Stimulated activated CD4-positive, alpha-beta T cell treated with anti-CD3 and anti-CD28 coated beads, Interleukin-2, amount 100 ng/mL, for 48 hours (primary cell): ENCODE measurements around the gene TRPM3.
"Not testable (repeated sequence)": the region's sequence is repeated elsewhere in the genome, so short reads cannot be mapped to it uniquely, and the experiment has no call there.

Source experiments
- DNase-seq, 2 donors: peaks; one replicate each; pipeline ENCODE4 v3.0.0-alpha.2; 2020

TRPM3 gene

GRCh38 chr9:70639853-70640814 is 481.3 kb downstream of the TRPM3 start:
- no peak for DNase-seq

GRCh38 chr9:70635790-70636189 is 485.6 kb downstream of the TRPM3 start:
- DNase-seq = no peak

GRCh38 chr9:70634696-70635095 is 486.7 kb downstream of the TRPM3 start:
- DNase-seq = no peak

GRCh38 chr9:70630971-70631370 is 490.4 kb downstream of the TRPM3 start:
- DNase-seq = no peak

GRCh38 chr9:70629080-70629685 is 492.2 kb downstream of the TRPM3 start:
- not testable (repeated sequence) for DNase-seq

GRCh38 chr9:70625078-70625477 is 496.3 kb downstream of the TRPM3 start:
- no peak for DNase-seq

GRCh38 chr9:70618784-70619183 is 502.6 kb downstream of the TRPM3 start:
- DNase-seq = no peak

- no peak for DNase-seq
Observed at GRCh38 chr9:70617033-70617828, 504.2 kb downstream of the TRPM3 start.

- no peak for DNase-seq
Observed at GRCh38 chr9:70616228-70616990, 505.0 kb downstream of the TRPM3 start.

- DNase-seq = no peak
Observed at GRCh38 chr9:70615464-70616138, 505.8 kb downstream of the TRPM3 start.

GRCh38 chr9:70614786-70615463 is 506.5 kb downstream of the TRPM3 start:
- DNase-seq = no peak

- DNase-seq = no peak
Observed at GRCh38 chr9:70613024-70613768, 508.2 kb downstream of the TRPM3 start.

GRCh38 chr9:70610287-70610644 is 511.2 kb downstream of the TRPM3 start:
- DNase-seq = no peak

- DNase-seq = no peak
Observed at GRCh38 chr9:70609542-70610286, 511.7 kb downstream of the TRPM3 start.

- DNase-seq = no peak
Observed at GRCh38 chr9:70609011-70609410, 512.4 kb downstream of the TRPM3 start.

- DNase-seq = no peak
Observed at GRCh38 chr9:70607926-70608325, 513.5 kb downstream of the TRPM3 start.

- no peak for DNase-seq
Observed at GRCh38 chr9:70607329-70607728, 514.1 kb downstream of the TRPM3 start.

GRCh38 chr9:70603020-70603411 is 518.4 kb downstream of the TRPM3 start:
- DNase-seq = no peak

- peak; percentile 15 to 28 for DNase-seq
Observed at GRCh38 chr9:70602321-70603019, 519.0 kb downstream of the TRPM3 start.
